CD14-positive monocyte (primary cell): ENCODE measurements around the gene WARS2. TPM values are rescaled to one million over a fixed set of nuclear protein-coding genes. Genes with fewer than 3 reads are reported as not detected.

Experiments
- DNase-seq, 3 donors: peaks; one replicate each; pipeline ENCODE4 v3.0.0-alpha.2; 2011 to 2022
- H2AFZ ChIP-seq: 2 replicates; pipeline ENCODE4 v1.6.0; 2012; ENCODE audit warnings: mild to moderate bottlenecking, low read depth, low read length, inconsistent platforms; ENCODE audit not compliant: insufficient read depth, poor library complexity, severe bottlenecking
- H3K27ac ChIP-seq, 2 donors: 1 replicate in 1 of 2; 2 replicates in 1 of 2; pipeline ENCODE4 v1.5.1; 2012 to 2013; ENCODE audit warnings: low read length in 2 of 2, control low read depth in 1 of 2, inconsistent platforms in 1 of 2, low read depth in 1 of 2, mild to moderate bottlenecking in 1 of 2
- H3K27me3 ChIP-seq, 2 donors: one replicate each; pipeline versions ENCODE4 v1.6.0 to v1.6.1; 2011 to 2013; ENCODE audit warnings: low read length in 2 of 2; ENCODE audit not compliant: control insufficient read depth in 2 of 2, insufficient read depth in 2 of 2
- H3K36me3 ChIP-seq, 2 donors: replicated peaks in 1 of 2; 1 replicate in 1 of 2; 2 replicates in 1 of 2; pipeline versions ENCODE4 v1.5.1 to v1.6.1; 2012 to 2013; ENCODE audit warnings: low read length in 2 of 2, control low read depth in 1 of 2, inconsistent platforms in 1 of 2, mild to moderate bottlenecking in 1 of 2; ENCODE audit not compliant: insufficient read depth in 2 of 2, control insufficient read depth in 1 of 2
- H3K4me1 ChIP-seq, 2 donors: 1 replicate in 1 of 2; 2 replicates in 1 of 2; pipeline versions ENCODE4 v1.5.1 to v1.6.1; 2012 to 2013; ENCODE audit warnings: low read length in 2 of 2, control low read depth in 1 of 2, inconsistent platforms in 1 of 2, mild to moderate bottlenecking in 1 of 2, moderate library complexity in 1 of 2; ENCODE audit not compliant: insufficient read depth in 2 of 2, control insufficient read depth in 1 of 2
- H3K4me2 ChIP-seq: replicated peaks from 2 replicates; pipeline ENCODE3; 2012; ENCODE audit warnings: low read length, moderate library complexity, mild to moderate bottlenecking; ENCODE audit not compliant: poor library complexity, severe bottlenecking; ENCODE audit errors: extremely low read depth
- H3K4me3 ChIP-seq, 3 experiments: fragments of 200-600 bp in 1 of 3; sonication (generic) in 1 of 3; replicated peaks in 1 of 3; 1 replicate in 2 of 3; 2 replicates in 1 of 3; pipeline ENCODE4 v1.5.1; 2011 to 2013; ENCODE audit warnings: low read length in 3 of 3, mild to moderate bottlenecking in 3 of 3, control low read depth in 2 of 3, low read depth in 2 of 3, inconsistent platforms in 1 of 3, moderate library complexity in 1 of 3
- H3K79me2 ChIP-seq: 2 replicates; pipeline ENCODE4 v1.6.0; 2012; ENCODE audit warnings: mild to moderate bottlenecking, control low read depth, inconsistent platforms, low read length, moderate library complexity; ENCODE audit not compliant: insufficient read depth
- H3K9ac ChIP-seq: 2 replicates; pipeline ENCODE4 v1.6.0; 2017; ENCODE audit warnings: low read length, mild to moderate bottlenecking; ENCODE audit not compliant: insufficient read depth, poor library complexity, severe bottlenecking
- H3K9me3 ChIP-seq, 2 donors: replicated peaks in 1 of 2; 1 replicate in 1 of 2; 2 replicates in 1 of 2; pipeline versions ENCODE4 v1.5.1 to v1.6.1; 2012 to 2013; ENCODE audit warnings: low read length in 2 of 2, control low read depth in 1 of 2; ENCODE audit not compliant: control insufficient read depth in 1 of 2, insufficient read depth in 1 of 2
- H4K20me1 ChIP-seq: 2 replicates; pipeline ENCODE4 v1.6.0; 2012; ENCODE audit warnings: mild to moderate bottlenecking, low read length, control low read depth, moderate library complexity; ENCODE audit not compliant: insufficient read depth
- H3K27ac Mint-ChIP-seq, 7 donors: one replicate each; pipeline ENCODE4 v1.8.0; 2020; ENCODE audit warnings: mild to moderate bottlenecking in 7 of 7, mixed read lengths in 7 of 7, moderate library complexity in 6 of 7, inconsistent platforms in 2 of 7
- H3K27me3 Mint-ChIP-seq, 3 donors: one replicate each; pipeline ENCODE4 v1.8.0; 2021 to 2022; ENCODE audit warnings: low read depth in 3 of 3, mild to moderate bottlenecking in 3 of 3, mixed read lengths in 3 of 3, moderate library complexity in 3 of 3, inconsistent platforms in 1 of 3
- H3K36me3 Mint-ChIP-seq, 2 donors: one replicate each; pipeline ENCODE4 v1.8.0; 2020; ENCODE audit warnings: mixed read lengths in 2 of 2, inconsistent platforms in 1 of 2, mild to moderate bottlenecking in 1 of 2
- H3K4me1 Mint-ChIP-seq: one replicate; pipeline ENCODE4 v1.8.0; 2020; ENCODE audit warnings: mild to moderate bottlenecking, mixed read lengths
- H3K4me3 Mint-ChIP-seq, 2 donors: one replicate each; pipeline ENCODE4 v1.8.0; 2020; ENCODE audit warnings: mild to moderate bottlenecking in 2 of 2, mixed read lengths in 2 of 2, moderate library complexity in 1 of 2
- H3K9me3 Mint-ChIP-seq, 7 donors: one replicate each; pipeline ENCODE4 v1.8.0; 2020 to 2022; ENCODE audit warnings: mixed read lengths in 7 of 7, mild to moderate bottlenecking in 6 of 7, moderate library complexity in 6 of 7, inconsistent platforms in 2 of 7
- WGBS: methylation state at CpG from one replicate; pipeline ENCODE4 v1.1.5; 2013; ENCODE audit warnings: missing lambda C conversion rate; ENCODE audit not compliant: insufficient coverage; 5-methylcytosine and 5-hydroxymethylcytosine counted together
- intact Hi-C, 2 donors: fragments of 100-400 bp; cut with micrococcal nuclease; formaldehyde crosslinking; loops; one replicate each; pipeline versions ENCODE4 v1.15.0 to v1.15.1; 2023
- polyA plus RNA-seq, 3 donors: library from polyadenylated mRNA; depleted of rRNA in 1 of 3; unstranded in 2 of 3; stranded (reverse) in 1 of 3; fragments of 300-500 nt in 2 of 3; fragments of >200 nt in 1 of 3; fragmentation: Illumina TruSeq in 2 of 3; gene quantifications; 1 replicate in 2 of 3; 2 replicates in 1 of 3; pipeline ENCODE4 v1.2.3, GENCODE V29; 2012 to 2021
- TF ChIP-seq, protein P1 (sequence below): fragments of 200-600 bp; IDR thresholded peaks from one replicate; pipeline ENCODE4 v1.8.0; 2022; ENCODE audit warnings: antibody characterized with exemption, mild to moderate bottlenecking

Gene WARS2
- polyA plus RNA-seq, 3 donors: 4.6 to 5.1 (median 4.7) TPM

DNA sequence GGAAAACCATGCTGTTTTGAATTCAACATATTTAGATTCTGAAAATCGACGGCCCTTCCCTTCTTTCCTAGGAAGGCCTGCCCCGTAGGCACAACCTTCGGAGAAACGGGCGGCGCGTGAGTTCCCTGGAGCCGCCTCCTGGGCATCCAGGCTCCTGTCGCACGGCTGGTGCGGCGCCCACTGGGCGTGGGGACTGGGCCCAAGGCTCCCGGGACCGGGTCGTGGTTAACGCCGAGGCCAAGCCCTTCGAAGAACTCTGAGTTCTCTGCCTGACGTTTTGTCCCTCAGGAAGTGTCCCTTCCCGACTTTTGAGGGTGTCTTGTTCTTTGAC is 133.1 kb downstream of the WARS2 start:
- no peak overlapping the region for H3K27ac Mint-ChIP-seq
- H3K36me3 Mint-ChIP-seq: peaks cover 5 to 8% of the 10 kb centered on the region in 2 donors
- no peak overlapping the region for H3K9ac ChIP-seq
- H3K27me3 Mint-ChIP-seq: peaks cover 78 to 90% (median 84%) of the 10 kb centered on the region in 3 donors
- no peak for DNase-seq
- no peaks in the 10 kb centered on the region for H3K79me2 ChIP-seq
- H3K4me3 ChIP-seq: peak overlapping the region in 1 of 3 experiments; percentile 32
- H3K4me3 Mint-ChIP-seq: peak overlapping the region in 1 of 2 donors; percentile 89
- TF ChIP-seq, protein P1, sequence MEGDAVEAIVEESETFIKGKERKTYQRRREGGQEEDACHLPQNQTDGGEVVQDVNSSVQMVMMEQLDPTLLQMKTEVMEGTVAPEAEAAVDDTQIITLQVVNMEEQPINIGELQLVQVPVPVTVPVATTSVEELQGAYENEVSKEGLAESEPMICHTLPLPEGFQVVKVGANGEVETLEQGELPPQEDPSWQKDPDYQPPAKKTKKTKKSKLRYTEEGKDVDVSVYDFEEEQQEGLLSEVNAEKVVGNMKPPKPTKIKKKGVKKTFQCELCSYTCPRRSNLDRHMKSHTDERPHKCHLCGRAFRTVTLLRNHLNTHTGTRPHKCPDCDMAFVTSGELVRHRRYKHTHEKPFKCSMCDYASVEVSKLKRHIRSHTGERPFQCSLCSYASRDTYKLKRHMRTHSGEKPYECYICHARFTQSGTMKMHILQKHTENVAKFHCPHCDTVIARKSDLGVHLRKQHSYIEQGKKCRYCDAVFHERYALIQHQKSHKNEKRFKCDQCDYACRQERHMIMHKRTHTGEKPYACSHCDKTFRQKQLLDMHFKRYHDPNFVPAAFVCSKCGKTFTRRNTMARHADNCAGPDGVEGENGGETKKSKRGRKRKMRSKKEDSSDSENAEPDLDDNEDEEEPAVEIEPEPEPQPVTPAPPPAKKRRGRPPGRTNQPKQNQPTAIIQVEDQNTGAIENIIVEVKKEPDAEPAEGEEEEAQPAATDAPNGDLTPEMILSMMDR: no peak
- H3K9me3 ChIP-seq: peaks cover 6 to 38% of the 10 kb centered on the region in 2 donors
- H2AFZ ChIP-seq: no peak overlapping the region
- H4K20me1 ChIP-seq: no peaks in the 10 kb centered on the region
- H3K27ac ChIP-seq: no peak overlapping the region
- intact Hi-C loops: no loop called here
- peaks cover 90 to 94% of the 10 kb centered on the region in 2 donors for H3K27me3 ChIP-seq
- H3K4me1 ChIP-seq: peaks cover 17 to 18% of the 10 kb centered on the region in 2 donors
- peaks cover 2 to 34% (median 20%) of the 10 kb centered on the region in 7 donors for H3K9me3 Mint-ChIP-seq
- 9% methylated on average over 22 of the region's 22 CpGs for WGBS
- H3K4me1 Mint-ChIP-seq: peaks cover 22% of the 10 kb centered on the region
- no peaks in the 10 kb centered on the region for H3K36me3 ChIP-seq
- H3K4me2 ChIP-seq: no peak overlapping the region

DNA sequence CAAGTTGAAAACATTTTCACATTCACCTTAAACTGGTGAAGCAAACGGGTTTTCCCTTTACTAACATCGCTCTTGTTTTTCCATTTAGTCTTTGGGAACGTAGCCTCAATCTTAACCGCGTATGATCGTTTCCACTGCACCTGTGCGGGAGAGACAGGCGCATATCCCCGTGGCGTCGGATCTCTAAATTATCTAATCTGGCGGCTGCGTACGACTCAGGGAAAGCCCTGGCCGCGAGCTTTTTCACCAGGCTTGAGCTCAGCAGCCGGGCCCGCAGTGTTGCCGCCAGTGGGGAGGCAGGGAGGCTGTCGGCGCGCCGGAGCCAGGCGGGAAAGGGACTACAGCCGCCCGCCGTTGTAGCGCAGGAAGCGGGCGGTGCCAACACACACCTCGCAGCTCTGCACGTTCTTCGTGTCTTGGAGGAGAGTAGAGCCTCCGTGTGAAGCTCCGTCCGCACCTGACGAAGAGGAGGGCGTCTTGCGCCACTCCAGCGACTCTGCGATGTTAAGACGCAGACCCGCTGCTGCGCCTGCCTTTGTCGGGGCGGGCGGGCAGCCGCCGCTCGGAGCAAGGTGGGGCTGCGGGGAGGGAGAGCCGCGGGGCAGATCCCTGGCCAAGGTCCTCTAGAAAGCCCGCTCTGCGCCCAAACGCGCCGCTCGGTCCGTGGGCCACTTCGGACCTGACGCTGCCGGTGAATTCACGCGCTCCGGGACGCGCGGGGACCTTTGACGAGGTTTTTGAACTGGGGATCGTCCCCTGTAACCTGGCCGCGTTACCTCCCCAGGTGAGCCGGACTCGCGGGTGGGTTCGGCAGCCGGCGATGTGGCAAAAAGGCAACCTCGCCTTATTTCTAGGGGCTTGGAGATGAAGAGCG is 133.8 kb downstream of the WARS2 start:
- Histone ChIP-seq H3K27me3 (peaks cover 92 to 96% of the 10 kb centered on the region in 2 donors), H3K4me2 (no peak overlapping the region), H3K4me1 (peaks cover 24 to 25% of the 10 kb centered on the region in 2 donors), H4K20me1 (no peaks in the 10 kb centered on the region), H3K27ac (no peak overlapping the region), H3K79me2 (no peaks in the 10 kb centered on the region), H3K9me3 (peaks cover 6 to 38% of the 10 kb centered on the region in 2 donors), H3K4me3 (no peak overlapping the region), H3K9ac (no peak overlapping the region), H2AFZ (no peak overlapping the region), H3K36me3 (no peaks in the 10 kb centered on the region)
- Mint-ChIP-seq H3K27me3 (peaks cover 85 to 90% (median 88%) of the 10 kb centered on the region in 3 donors), H3K9me3 (peaks cover 2 to 36% (median 21%) of the 10 kb centered on the region in 7 donors), H3K36me3 (peaks cover 5 to 8% of the 10 kb centered on the region in 2 donors), H3K4me1 (peaks cover 29% of the 10 kb centered on the region), H3K27ac (no peak overlapping the region), H3K4me3 (peak overlapping the region in 1 of 2 donors; percentile 89)
- TF ChIP-seq, protein P1: no peak
- no peak for DNase-seq
- WGBS: 5% methylated on average over 81 of the region's 81 CpGs
- intact Hi-C loops: no loop called here
